SH-SY5Y (cell line): ENCODE measurements around the gene MBD3.

ENCODE experiments used
- GATA2 ChIP-seq: IDR thresholded peaks from 2 replicates; pipeline ENCODE4 v1.6.1; 2011; ENCODE audit warnings: mild to moderate bottlenecking, low read depth, low read length
- GATA3 ChIP-seq: IDR thresholded peaks from 2 replicates; pipeline ENCODE4 v1.6.1; 2011; ENCODE audit warnings: low read depth, mild to moderate bottlenecking, low read length, moderate library complexity

GRCh38 chr19:1601613-1602064, 9.0 kb upstream of the MBD3 start:
- TF ChIP-seq GATA2 (no peak), GATA3 (no peak)
